ENCODE measurements around the gene KCNC2.

The KCNC2 gene

GRCh38 chr12:75162845-75163244 is 46.8 kb downstream of the KCNC2 start:
- in situ Hi-C loops (cut with MboI; ENCODE audit: low sequenced_read_pairs) = no loop called here

- in situ Hi-C loops (cut with MboI; ENCODE audit: low sequenced_read_pairs) = no loop called here
Observed at GRCh38 chr12:75161488-75161887, 48.2 kb downstream of the KCNC2 start.

GRCh38 chr12:75157385-75157784 is 52.3 kb downstream of the KCNC2 start:
- in situ Hi-C loops (cut with MboI; ENCODE audit: low sequenced_read_pairs) = no loop called here

GRCh38 chr12:75155962-75156361 is 53.7 kb downstream of the KCNC2 start:
- in situ Hi-C loops (cut with MboI; ENCODE audit: low sequenced_read_pairs) = no loop called here

GRCh38 chr12:75154388-75154787 is 55.3 kb downstream of the KCNC2 start:
- in situ Hi-C loops (cut with MboI; ENCODE audit: low sequenced_read_pairs) = no loop called here

GRCh38 chr12:75139196-75139595 is 70.4 kb downstream of the KCNC2 start:
- in situ Hi-C loops (cut with MboI; ENCODE audit: low sequenced_read_pairs) = no loop called here

GRCh38 chr12:75137896-75138295 is 71.7 kb downstream of the KCNC2 start:
- in situ Hi-C loops (cut with MboI; ENCODE audit: low sequenced_read_pairs) = no loop called here

GRCh38 chr12:75135026-75135425 is 74.6 kb downstream of the KCNC2 start:
- in situ Hi-C loops (cut with MboI; ENCODE audit: low sequenced_read_pairs) = no loop called here

- in situ Hi-C loops (cut with MboI; ENCODE audit: low sequenced_read_pairs) = no loop called here
Observed at GRCh38 chr12:75130811-75131210, 78.8 kb downstream of the KCNC2 start.

GRCh38 chr12:75129275-75129674 is 80.4 kb downstream of the KCNC2 start:
- in situ Hi-C loops (cut with MboI; ENCODE audit: low sequenced_read_pairs) = no loop called here

GRCh38 chr12:75121036-75121705 is 88.5 kb downstream of the KCNC2 start:
- in situ Hi-C loops (cut with MboI; ENCODE audit: low sequenced_read_pairs) = no loop called here

- in situ Hi-C loops (cut with MboI; ENCODE audit: low sequenced_read_pairs) = no loop called here
Observed at GRCh38 chr12:75120311-75120711, 89.3 kb downstream of the KCNC2 start.

GRCh38 chr12:75116646-75117198 is 92.9 kb downstream of the KCNC2 start:
- in situ Hi-C loops (cut with MboI; ENCODE audit: low sequenced_read_pairs) = no loop called here

- in situ Hi-C loops (cut with MboI; ENCODE audit: low sequenced_read_pairs) = no loop called here
Observed at GRCh38 chr12:75115748-75116147, 93.9 kb downstream of the KCNC2 start.

GRCh38 chr12:75103822-75104221 is 105.8 kb downstream of the KCNC2 start:
- in situ Hi-C loops (cut with MboI; ENCODE audit: low sequenced_read_pairs) = no loop called here

GRCh38 chr12:75101781-75102180 is 107.9 kb downstream of the KCNC2 start:
- in situ Hi-C loops (cut with MboI; ENCODE audit: low sequenced_read_pairs) = no loop called here

GRCh38 chr12:75099210-75099609 is 110.4 kb downstream of the KCNC2 start:
- in situ Hi-C loops (cut with MboI; ENCODE audit: low sequenced_read_pairs) = no loop called here

- in situ Hi-C loops (cut with MboI; ENCODE audit: low sequenced_read_pairs) = no loop called here
Observed at GRCh38 chr12:75097003-75097402, 112.6 kb downstream of the KCNC2 start.

GRCh38 chr12:75087654-75088053 is 122.0 kb downstream of the KCNC2 start:
- in situ Hi-C loops (cut with MboI; ENCODE audit: low sequenced_read_pairs) = no loop called here

- in situ Hi-C loops (cut with MboI; ENCODE audit: low sequenced_read_pairs) = no loop called here
Observed at GRCh38 chr12:75086091-75087038, 123.3 kb downstream of the KCNC2 start.

- in situ Hi-C loops (cut with MboI; ENCODE audit: low sequenced_read_pairs) = no loop called here
Observed at GRCh38 chr12:75081305-75081704, 128.3 kb downstream of the KCNC2 start.

- in situ Hi-C loops (cut with MboI; ENCODE audit: low sequenced_read_pairs) = no loop called here
Observed at GRCh38 chr12:75080582-75080981, 129.1 kb downstream of the KCNC2 start.
